NCI-H187 treated with DMSO at 0.1 percent for 48 hours (cell line): ENCODE measurements around the gene GNA12.

Source experiments
- DNase-seq: peaks from one replicate; lab custom pipeline; 2025; lab: John Stamatoyannopoulos, UW

Gene GNA12

DNA sequence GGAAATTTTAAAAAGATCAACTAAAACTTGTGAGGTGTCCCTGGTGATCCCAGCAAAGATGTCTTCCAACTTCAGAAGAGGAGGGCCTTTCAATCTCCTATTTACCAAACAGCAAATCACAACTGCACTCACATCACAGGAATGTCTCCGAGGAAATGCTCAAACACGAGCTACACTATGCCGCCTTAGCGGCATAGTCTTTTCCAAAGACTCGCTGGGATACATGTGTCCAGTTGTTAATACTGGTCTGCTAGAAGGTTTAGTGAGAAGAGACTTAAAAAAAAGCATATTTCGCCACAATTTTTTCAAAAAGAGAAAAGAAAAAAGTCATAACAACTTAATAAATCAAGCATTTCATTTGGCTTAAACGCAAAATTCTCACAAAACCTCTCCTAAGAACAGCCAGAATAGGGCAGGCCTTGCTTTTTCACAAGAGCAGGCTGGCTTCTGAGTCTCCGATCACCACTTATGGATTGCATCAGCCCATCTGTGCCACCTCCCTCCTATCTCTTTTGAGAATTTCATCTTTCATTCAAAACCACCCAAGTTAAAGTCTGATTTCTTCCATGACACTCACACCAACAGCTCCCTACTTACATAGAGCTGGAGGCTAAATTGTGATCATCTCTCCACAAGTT lies 66.1 kb downstream of the GNA12 start:
- no peak for DNase-seq

DNA sequence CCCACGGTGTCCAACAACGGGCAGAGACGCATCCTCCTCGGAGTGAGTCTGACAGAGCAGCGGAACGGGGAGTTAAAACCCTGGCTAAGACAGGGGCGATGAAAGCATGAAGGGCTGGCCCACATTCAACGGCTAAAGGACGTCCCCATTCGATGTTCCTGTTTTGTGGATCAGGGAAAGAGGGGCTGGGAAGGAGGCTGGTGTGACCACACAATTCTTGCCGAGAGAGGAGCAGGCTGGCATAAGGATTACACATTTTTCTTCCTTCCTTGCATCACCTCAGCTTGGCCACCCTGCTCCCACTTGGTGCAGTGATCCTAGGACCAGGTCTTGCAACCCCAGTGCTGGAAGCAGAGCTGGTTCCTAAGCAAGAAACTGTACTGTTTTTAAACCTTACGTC lies 67.7 kb downstream of the GNA12 start:
- no peak for DNase-seq

DNA sequence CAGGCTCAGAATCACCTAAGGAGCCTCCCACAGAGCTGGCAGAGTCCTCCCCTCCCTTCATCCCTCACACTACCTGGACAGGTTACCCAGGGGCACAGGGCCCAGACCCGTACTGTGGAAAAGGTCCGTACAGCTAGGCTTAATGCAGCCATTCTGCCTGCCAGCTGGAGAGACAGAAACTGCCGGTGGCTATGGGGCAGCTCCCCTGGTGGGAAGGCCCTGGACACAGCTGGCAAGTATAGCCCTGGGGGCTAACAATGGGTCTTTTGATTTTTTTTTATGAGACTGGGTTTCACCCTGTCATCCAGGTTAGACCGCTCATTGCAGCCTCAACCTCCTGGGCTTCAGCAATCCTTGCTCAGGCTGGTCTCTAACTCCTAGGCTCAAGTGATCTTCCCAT lies 68.3 kb downstream of the GNA12 start:
- no peak for DNase-seq

DNA sequence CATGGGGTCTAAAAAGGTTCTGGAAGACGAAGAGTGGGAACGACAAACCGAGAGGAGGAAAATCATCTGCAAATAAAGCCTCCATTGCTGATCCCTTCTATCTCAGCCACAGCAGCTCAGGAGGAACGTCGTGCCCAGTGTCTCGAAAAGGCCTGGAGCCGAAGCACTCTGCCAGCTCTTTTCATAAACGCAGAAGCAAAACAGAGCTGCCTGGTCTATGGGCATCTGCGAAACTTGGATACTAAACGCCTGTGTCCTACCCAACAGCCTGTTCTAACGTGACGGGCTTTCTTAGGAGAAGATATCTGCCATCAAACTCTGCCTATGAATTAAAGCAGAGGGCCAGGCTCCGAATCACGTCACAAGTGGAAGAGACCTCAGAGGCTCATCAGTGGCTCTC lies 68.7 kb downstream of the GNA12 start:
- DNase-seq, result no peak

DNA sequence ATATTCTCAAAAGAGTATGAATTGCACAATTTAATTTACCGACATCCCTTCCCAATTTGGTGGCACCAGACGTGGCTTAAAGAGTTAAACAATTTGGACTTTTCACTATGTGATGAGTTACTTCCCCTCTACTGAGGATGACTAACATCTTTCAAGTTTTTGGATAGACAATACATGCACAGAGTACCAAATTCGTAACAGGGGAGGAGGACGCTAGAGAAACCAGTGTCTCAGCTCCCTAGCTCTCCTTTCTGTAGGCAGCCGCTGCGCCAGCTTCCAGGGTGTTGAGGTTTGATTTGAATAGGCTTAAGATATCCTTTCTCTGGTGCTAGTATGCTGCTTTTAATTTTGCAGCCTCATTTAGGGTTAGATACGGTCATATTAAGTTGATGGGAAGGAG lies 69.2 kb downstream of the GNA12 start:
- DNase-seq, result no peak

DNA sequence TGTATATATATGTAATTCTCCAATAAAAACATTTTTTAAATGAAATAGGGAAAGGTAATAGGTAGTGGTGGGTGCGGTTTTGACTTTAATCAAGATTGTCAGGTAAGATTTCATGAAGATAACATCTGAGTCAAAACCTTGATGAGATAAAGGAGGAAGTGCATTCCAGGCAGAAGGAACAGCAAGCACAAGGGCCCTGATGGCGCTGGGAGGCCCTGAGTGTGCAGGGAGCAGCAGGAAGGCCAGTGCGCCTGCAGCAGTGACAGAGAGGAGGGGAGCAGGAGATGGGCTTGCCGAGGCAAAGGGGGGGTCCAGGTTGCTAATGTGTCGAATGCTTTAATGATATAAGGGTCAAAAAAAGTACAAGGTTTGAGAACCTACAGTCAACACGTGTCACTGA lies 69.8 kb downstream of the GNA12 start:
- DNase-seq, result no peak

DNA sequence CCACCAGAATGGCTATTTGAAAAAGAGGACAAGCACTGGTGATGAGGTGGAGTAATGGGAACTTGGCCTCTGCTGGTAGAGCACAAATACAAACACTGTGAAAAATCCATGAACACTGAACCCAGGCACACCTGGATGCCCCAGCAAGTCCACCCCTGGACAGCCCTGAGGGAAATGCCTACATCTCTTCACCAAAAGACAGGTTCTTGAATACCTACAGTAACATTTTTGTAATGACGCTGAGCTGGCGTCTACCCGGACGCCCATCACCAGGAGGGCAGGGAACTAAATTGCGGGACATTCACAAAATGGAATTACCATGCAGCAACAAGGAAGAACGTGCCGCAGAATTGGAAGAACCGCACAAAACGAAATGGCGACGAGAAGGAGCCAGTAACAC lies 70.5 kb downstream of the GNA12 start:
- no peak for DNase-seq

DNA sequence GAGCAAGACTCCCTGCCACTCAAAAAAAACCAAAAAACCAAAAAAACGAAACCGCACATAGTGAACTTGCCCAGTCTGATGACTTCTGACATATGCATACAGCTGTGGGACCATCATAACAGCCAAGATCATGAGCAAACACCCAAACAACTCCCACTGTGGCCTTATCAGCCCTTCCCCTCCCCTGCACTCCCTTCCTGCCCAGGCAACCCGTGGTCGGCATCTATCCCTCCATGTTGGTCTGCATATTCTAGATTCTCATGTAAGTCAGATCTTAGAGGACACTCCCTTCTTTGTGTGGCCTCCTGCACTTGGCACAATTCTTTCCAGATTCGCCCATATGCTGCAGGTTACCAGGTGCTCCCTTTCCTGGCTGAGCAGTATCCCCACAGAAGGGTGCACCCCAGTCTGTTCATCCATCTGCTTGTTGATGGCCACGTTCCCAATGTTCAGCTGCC lies 72.8 kb downstream of the GNA12 start:
- DNase-seq, result no peak

DNA sequence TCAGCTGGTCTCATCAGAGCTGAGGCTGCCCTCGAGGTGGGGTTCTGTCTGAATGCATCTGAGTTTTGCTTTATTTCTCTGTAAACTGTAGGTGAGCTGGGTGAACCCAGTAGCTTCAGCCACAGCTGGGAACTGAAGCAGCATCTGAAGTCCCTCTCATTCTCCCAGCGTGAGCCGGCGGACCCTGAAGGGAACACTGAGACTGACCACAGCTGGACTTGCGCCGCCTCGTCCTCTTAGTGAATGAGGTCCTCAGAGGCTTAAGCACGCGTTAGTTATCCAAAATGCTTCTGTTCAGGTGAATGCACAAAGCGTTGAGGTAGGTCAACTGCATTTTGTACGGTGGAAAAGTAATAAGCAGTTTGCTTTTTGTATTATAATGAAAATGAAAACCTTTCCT lies 79.5 kb downstream of the GNA12 start:
- no peak for DNase-seq

DNA sequence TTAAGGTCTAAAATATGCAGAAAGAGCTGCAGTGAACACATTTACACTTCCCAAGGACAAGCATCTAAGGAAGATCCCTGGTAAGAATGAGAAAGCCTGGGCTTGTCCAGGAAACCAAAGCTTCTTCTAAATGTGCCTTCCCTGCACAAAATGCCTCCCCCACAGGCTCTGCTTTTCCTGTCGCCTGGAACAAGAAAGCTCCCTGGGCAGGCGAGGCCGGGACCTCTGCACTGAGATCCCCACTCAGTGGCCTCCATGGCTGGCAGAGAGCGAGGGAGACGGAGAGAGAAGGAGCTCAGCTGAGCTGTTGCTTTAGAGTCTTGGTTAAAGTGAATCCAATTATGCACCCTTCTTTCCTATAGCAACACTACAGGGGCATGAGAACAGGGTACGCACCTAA lies 80.5 kb downstream of the GNA12 start:
- DNase-seq, result no peak

DNA sequence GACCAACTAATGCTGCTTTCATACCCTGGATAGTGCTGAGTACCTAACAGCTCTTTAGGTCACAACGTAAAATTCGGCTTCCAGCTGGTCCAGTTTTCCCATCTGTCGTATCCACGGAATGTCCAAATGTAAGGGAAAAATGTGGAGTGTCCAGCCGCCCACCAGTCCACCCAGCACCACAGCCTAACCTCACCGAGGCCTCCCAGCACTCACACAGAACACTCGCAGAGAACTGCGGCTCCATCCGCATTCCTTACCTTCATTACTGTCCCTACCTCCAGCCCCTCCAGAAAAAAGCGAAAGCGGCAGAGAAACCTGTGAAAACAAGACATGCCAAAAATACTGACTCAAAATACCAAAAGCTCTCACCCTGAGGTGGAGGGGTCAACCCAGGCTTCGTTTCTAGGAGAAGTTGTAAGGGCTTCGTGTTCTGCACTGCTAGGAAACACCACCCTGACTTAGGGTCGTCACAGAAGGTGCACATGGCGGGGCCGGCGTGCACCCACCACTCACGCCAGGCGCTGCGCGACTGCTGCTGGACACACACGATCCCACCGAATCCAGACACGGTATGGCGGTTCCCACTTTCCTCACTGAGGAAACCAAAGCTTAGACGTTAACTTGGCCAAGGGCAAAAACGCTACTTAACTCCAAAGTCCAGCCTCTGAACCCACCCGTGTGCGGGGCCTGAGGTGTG lies 82.2 kb downstream of the GNA12 start:
- no peak for DNase-seq

DNA sequence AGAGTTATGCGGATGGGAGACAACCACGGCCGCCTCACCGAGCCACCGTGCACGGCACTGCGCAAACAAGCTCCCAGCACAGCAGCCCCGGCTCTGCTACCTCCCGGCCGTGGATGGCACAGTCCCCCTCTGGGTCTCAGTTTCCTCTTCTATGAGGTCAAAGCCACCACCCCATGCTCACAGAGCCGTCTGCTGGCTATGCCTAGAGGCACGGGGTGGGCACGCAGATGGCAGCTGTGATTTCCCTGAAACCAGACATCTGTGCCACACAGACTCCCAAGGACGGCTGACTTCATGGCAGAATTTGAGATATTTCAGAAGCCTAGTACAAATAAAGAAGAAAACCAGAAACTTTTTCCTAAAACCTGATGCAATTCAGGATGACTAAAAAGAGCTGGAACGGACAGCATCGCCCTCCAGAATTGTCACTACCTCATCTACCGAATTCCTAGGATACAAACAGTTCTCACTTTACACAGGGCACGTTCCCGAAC lies 82.9 kb downstream of the GNA12 start:
- no peak for DNase-seq

DNA sequence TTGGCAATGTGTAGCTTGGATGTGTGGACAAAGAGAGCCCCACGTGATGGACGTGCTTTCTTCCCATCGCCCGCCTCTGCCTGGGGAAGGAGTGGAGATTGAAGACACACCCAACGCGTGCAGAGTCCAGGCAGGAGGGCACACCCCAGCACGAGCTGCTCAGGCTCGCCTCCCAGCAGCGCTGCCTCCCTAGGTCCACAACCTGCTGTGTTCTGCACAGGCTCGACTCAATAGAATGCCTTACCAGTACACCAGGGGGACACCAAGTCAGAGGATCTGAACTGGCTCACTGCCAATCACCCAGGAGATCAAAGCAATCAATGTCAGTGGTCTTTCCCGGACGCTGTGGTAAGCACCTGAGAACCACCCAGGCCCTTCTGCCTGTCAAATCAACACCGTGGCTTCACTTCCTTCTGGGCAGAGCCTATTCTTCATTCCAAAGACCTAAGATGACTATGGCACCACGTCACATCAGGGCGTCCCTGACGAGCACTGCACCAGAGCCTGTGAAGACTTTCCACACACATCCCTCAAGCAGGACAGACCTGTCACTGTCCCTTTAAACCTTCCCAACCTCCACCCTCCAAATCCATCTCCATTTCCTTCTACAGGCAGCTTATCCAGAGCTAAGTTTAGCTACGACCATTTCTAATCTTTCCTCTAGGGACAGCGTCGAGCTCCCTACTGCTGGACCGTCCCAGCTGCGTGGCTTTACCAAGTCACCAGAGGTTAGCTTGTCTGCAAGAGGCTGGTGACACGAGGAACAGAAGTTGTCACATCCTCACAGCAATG lies 83.8 kb downstream of the GNA12 start:
- peak; percentile 36 for DNase-seq

DNA sequence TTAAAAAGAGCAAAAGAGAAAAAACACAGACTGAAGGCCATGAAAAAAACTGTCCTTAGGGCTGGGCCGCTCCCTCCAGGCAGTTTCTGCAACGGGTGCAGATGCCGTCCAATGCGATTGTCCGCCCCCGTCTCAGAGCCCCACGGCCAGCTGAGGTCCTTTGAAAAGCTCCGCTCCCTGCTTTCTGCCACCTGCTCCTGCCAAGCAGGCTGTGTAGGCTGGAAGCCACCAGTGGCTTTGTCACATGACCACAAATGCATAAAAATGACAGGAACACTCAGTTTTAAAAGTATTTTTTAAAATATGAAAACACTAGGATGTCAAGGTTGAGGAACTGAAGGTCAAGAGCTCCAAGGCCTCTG lies 84.4 kb downstream of the GNA12 start:
- DNase-seq, result no peak

DNA sequence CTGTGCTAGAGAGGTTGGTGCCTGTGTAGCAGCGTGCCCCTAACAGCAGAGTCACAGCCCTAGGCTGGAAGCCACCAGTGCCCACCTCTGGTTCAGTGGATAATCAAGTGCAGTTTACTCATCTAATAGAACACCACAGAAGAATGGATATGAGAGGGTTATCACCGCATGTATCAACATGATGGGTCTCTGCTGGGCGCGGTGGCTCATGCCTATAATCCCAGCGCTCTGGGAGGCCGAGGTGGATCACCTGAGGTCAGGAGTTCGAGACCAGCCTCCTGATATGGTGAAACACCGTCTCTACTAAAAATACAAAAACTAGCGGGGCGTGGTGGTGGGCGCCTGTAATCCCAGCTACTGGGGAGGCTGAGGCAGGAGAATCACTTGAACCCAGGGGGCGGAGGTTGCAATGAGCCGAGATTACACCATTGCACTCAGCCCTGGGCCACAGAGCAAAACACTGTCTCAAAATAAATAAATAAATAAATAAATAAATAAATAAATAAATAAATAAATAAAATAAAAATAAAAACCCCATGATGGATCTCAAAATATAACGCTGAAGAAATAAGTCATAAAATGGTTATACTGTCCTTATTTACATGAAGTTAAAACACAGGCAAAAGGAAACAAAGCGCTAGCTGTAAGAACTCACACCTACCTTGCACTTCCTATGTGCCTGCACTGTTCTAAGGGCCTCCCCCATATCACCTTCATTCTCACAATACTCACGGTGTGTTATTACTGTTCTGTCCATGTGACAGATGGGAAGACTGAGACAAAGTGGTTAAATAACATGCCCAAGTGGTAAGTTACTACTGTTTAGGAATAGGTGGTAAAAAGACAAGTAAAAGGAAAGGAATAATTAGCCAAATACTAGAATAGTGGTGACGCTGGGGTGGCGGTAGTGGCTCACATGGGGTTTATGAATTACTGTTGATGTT lies 85.2 kb downstream of the GNA12 start:
- DNase-seq, result no peak

DNA sequence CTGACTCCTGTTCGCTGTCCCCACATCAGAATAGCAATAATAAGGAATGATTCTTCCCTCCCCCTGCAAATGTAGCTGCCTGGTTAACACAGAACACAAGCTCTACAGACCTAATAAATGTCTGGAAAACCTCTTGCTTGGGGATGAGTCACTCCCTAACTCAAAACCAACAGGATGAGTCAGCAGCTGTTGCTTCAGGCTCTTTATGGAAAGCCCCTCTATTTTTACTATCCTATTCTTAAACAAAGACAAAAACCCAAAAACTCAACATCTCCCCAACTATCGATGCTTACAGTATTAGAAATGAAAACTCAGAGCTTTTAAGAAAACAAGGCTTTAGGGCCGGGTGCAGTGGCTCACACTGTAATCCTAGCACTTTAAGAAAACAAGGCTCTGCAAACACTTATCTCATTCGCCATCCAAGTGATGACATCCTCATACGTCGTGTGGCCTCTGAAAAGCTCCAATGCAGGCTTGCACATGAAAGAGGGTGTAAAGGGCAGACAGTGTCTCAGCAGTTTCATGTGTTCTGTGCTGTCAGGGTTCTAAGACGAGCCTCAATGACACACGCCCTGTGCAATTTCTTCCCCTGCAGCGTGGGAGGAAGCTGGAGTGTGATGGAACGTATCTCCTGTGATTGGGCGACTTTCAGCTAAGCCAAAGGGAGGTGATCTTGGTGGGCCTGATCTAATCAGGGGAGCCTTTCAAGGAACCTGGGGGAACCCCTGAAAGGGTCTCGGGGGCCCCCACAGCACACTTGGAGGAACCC lies 86.0 kb downstream of the GNA12 start:
- DNase-seq, result no peak

DNA sequence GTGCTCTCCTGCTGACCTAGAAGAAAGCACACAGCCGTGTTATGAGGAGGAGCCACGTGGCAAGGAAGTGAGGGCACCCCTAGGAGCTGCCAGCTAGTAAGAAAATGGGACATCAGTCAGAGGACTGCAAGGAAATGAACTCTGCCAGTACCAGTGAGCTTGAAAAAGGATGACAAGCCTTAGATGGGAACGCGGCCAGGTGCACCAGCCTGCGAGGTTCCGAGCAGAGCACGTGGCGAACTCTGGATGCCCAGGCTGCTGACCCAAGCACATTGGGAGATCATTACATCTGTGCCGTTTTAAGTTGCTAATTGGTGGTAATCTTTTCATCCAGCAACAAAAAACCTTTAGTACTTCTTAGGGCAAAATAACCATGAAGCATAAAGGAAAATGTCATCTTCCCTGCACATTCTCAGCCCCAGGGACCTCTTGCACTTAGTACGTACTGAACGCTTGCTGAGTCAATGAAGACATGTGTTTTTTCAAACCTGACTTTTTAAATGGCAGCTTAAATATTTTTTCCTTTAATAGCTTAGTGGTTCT lies 86.7 kb downstream of the GNA12 start:
- no peak for DNase-seq

DNA sequence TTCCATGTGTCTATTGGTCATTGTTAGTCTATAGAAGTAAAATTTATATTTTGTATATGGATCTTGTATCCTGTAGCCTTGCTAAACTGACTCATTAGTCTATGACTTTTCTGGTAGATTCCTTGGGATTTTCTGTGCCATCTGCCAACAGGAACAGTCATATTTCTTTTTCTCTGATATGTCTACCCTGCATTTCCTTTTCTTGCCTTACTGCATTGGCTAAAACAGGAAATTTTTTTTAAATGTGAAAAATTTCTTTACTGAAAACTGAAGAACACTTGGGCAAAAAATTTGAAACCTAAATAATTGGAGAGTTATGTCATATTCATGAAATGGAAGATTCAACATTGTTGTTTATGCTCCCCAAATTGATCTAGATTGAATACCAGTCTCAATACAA lies 88.6 kb downstream of the GNA12 start:
- no peak for DNase-seq

DNA sequence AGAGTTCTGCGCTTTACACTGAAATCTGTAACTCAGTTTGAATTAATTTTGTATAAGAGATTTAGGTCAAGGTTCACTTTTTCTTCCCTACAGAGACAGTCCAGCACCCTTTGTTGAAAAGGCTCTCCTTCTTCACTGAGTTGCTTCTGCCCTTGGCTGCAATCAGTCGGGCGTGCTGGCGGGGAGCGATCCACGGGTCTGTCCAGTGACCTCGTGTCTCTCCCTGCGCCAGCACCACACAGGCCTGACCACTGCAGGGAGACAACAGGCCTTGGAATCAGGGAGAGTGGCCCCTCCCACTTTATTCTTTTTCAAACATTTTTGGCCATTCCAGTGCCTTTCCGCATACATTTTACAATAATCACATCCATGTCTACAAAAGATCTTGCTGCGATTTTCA lies 89.2 kb downstream of the GNA12 start:
- DNase-seq, result no peak

DNA sequence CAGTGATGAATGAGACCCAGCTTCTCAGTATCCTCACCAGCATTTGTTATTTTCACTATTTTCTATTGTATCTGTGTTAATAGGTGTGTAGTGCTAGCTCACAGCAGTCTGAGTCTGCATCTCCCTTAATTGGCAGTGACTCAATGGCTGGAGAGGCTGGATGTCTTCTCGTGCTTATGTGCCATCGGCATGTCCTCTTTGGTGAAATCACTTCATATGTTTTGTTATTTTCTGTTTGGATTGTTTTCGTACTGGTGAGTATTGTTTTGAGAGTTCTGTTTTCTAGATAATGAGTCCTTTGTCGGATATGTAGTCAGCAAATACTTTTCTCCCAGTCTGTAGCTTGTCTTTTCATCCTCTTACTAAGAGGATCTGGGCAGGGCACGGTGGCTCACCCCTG lies 90.0 kb downstream of the GNA12 start:
- no peak for DNase-seq

DNA sequence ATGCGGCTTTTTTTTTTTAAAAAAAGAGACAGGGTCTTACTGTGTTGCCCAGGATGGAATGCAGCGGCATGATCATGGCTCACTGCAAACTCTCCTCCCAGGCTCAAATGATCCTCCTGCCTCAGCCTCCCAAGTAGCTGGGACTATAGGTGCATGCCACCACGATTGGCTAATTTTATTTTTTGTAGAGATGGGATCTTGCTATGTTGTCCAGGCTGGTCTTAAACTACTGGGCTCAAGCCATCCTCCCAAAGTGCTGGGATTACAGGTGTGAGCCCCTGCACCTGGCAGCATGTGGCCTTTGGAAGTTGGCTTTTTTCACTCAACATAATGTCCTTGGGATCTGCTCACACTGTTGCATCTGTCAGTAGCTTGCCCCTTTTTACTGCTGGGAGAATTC lies 91.0 kb downstream of the GNA12 start:
- DNase-seq, result no peak
